AG10803 (cell line): ENCODE results near the gene BZW2.

Experiments
- DNase-seq: peaks from one replicate; pipeline ENCODE4 v3.0.0; 2010; ENCODE audit warnings: low read depth
- H3K4me3 ChIP-seq: 2 replicates; pipeline ENCODE4 v1.5.1; 2011; ENCODE audit warnings: mild to moderate bottlenecking, low read length, control low read depth
- CTCF ChIP-seq: conservative IDR thresholded peaks from 2 replicates; pipeline ENCODE4 v1.5.1; 2011; ENCODE audit warnings: mild to moderate bottlenecking, low read length, control low read depth, inconsistent platforms

The BZW2 gene

GRCh38 chr7:16728811-16729210 is 82.8 kb downstream of the BZW2 start:
- TF ChIP-seq CTCF = no peak
- H3K4me3 ChIP-seq = no peak overlapping the region
- no peak for DNase-seq

DNA sequence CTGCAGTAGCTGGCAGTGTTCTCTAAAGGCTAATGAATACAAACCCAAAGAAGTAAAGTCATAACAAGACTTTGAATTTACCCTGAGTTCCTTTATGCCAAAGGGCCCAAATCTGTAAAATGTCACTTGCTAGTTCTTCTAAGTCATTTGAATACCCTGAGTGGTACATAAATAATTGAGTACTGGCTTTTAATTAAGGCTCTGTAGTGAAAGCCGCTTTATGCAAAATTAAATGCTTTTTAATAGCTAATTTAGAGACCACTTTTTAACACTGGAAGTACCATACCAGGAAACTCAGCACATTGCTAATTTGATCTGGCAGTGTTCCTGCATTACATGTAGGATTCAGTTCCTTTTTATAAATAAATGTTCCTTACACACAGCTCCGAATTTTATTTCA is 83.6 kb downstream of the BZW2 start:
- DNase-seq = no peak
- no peak for TF ChIP-seq CTCF
- no peak overlapping the region for H3K4me3 ChIP-seq

- no peak overlapping the region for H3K4me3 ChIP-seq
- DNase-seq = no peak
- TF ChIP-seq CTCF = no peak
These were observed 85.0 kb downstream of the BZW2 start for GRCh38 chr7:16730937-16731336.

- no peak overlapping the region for H3K4me3 ChIP-seq
- DNase-seq = no peak
- TF ChIP-seq CTCF = no peak
These were observed 86.8 kb downstream of the BZW2 start for GRCh38 chr7:16732828-16733227.

DNA sequence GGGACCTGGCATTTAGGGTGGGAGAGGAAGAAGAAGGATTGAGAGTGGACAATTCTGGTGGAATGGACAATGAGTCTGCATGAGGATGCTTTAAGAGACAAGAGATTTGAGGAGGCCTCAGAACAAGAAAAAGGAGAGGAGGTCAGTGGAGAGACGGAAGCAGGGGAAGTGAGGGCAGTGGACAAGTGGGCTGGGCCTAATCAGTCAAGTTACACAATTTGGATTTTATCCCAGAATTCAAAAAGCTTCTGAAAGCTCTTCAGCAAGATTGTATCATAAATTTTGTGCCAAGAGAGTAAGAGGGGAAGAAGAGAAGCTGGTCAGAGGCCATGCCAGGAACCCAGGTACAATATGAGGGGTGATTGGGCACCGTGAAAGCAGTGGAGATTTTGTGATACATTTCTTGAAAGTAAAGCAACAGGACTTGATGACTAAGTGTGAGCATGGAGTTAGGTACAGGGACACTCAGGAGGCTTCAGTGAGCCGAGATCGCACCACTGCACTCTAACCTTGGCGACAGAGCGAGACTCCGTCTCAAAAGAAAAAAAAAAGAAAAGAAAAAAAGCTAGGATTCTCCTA is 88.3 kb downstream of the BZW2 start:
- no peak for TF ChIP-seq CTCF
- H3K4me3 ChIP-seq = no peak overlapping the region
- no peak for DNase-seq

DNA sequence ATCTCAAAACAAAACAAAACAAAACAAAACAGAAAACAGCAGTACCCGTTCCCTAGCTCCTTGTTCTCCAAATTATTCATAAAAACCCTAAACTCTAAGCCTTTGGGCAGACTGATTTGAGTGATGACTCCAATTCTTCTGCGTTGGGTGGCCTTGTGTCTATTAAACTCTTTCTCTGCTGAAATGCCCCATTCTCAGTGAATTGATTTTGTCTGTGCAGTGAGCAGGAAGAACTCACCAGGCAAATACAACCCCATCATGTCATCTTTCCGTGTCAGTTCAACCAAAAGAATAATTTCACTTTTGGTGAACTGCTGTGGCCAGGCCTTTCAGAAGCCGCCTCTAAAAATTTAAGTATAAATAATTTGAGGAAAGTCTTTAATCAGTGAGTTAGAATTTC is 89.0 kb downstream of the BZW2 start:
- no peak for DNase-seq
- TF ChIP-seq CTCF = no peak

GRCh38 chr7:16738011-16738688 is 92.2 kb downstream of the BZW2 start:
- no peak for DNase-seq
- H3K4me3 ChIP-seq = no peak overlapping the region
- TF ChIP-seq CTCF = no peak

More for the DNA sequence above, 89.0 kb downstream of the BZW2 start:
- H3K4me3 ChIP-seq = no peak overlapping the region
